Measurements from ENCODE around the gene TIGD1.

DNA sequence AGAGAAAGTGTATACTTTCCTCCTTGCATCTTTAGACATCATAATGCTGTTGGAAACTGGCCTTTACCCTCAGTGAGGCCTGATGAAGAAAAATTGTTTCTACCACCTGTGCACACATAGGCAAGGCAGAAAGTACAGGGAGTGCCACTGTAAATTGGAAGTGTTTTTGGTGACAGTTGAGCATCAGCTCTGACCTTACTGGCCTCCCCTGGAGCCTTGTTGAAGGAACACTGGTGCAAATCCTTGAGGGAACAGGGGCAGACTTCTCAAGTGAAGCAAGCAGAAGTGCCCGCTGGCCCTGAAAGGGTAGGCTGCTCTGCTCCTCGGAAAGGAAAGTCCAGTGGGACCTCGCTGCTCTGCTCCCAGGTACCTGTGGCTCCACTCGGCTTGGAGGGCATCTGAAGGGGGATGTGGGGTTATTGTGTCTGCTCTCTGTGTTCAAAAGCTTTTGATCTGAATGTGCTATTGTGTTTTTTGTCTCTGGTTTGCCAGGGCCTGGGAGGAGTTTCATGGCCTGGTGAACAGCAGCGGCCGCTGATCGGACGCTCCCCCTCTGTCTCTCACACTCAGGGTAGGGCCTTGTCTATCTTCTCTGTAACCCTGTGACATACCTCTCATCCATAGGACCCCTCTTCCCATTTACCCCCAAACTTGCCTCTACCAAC is 23.5 kb upstream of the TIGD1 start:
- TF ChIP-seq POLR2A (IDR thresholded peaks at IDR 0.05) (no peak), CTCF (IDR thresholded peaks at IDR 0.05) (no peak)
